K562 (cell line): ENCODE results near the gene CLTRN. TPM values are rescaled to one million over a fixed set of nuclear protein-coding genes. Genes with fewer than 3 reads are reported as not detected.
"Not testable (repeated sequence)": the region's sequence is repeated elsewhere in the genome, so short reads cannot be mapped to it uniquely, and the experiment has no call there.

Source experiments
- ATAC-seq: fragments of 200-7000 bp; cut with Tn5 transposase; 3 replicates; pipeline ENCODE4 v1.9.1; 2020; ENCODE audit warnings: moderate library complexity
- Bru-seq: library from RNA; stranded (reverse); fragments of 400-500 nt; gene quantifications from one replicate; lab custom pipeline; 2021; lab: Mats Ljungman, UMichigan
- BruChase-seq, 2 experiments: library from RNA; stranded (reverse); fragments of 400-500 nt; gene quantifications; one replicate each; lab custom pipeline; 2021; lab: Mats Ljungman, UMichigan
- BruUV-seq: library from RNA; stranded (reverse); fragments of 400-500 nt; replicated peaks from 2 replicates; lab custom pipeline; 2021; lab: Mats Ljungman, UMichigan
- CTCF ChIA-PET: fragments of 300-600 bp; formaldehyde crosslinking; extraction: SDS; loops from one replicate; lab custom pipeline; 2021; ENCODE audit warnings: low intra/inter-chr PET ratio; lab: Yijun Ruan, JAX
- POLR2A ChIA-PET: fragments of 300-600, 350-650 bp; sonication (Branson Sonifier 250); formaldehyde crosslinking; extraction: SDS; loops from one replicate; lab custom pipeline; 2021; ENCODE audit warnings: antibody characterized with exemption, inconsistent platforms; lab: Yijun Ruan, JAX
- DNase-seq, 4 experiments: peaks; one replicate each; pipeline versions ENCODE4 v3.0.0 to v3.0.0-alpha.2; 2011 to 2018; ENCODE audit warnings: low spot score in 3 of 4, mixed read lengths in 3 of 4; ENCODE audit errors: extremely low read depth in 1 of 4
- FAIRE-seq: peaks from 2 replicates; lab custom pipeline; 2011; peaks lifted over from hg19 to GRCh38; lab: Jason Lieb, UNC
- H2AFZ ChIP-seq: 2 replicates; pipeline ENCODE4 v1.6.0; 2011; ENCODE audit warnings: low read depth, low read length, control low read depth, inconsistent platforms
- H3K27ac ChIP-seq: fragments of 200-600 bp; 3 replicates; pipeline ENCODE4 v1.8.0; 2011; ENCODE audit warnings: low read depth, mild to moderate bottlenecking, control low read depth, inconsistent platforms, low read length, moderate library complexity, mixed read lengths; ENCODE audit errors: extremely low read depth
- H3K27me3 ChIP-seq, 2 experiments: fragments of 300-600 bp in 1 of 2; 2 replicates in 1 of 2; 3 replicates in 1 of 2; pipeline versions ENCODE4 v1.6.0 to v1.8.0; 2011; ENCODE audit warnings: inconsistent platforms in 2 of 2, low read length in 2 of 2, mild to moderate bottlenecking in 1 of 2, mixed read lengths in 1 of 2, moderate library complexity in 1 of 2; ENCODE audit not compliant: control insufficient read depth in 2 of 2, insufficient read depth in 2 of 2
- H3K36me3 ChIP-seq: fragments of 300-600 bp; 3 replicates; pipeline ENCODE4 v1.8.0; 2011; ENCODE audit warnings: mild to moderate bottlenecking, low read length, inconsistent platforms; ENCODE audit not compliant: control insufficient read depth, insufficient read depth
- H3K4me1 ChIP-seq, 2 experiments: fragments of 200-600 bp in 1 of 2; replicated peaks in 1 of 2; 2 replicates in 1 of 2; 3 replicates in 1 of 2; pipeline versions ENCODE4 v1.5.1 to v1.8.0; 2011; ENCODE audit warnings: inconsistent platforms in 2 of 2, low read length in 2 of 2, mild to moderate bottlenecking in 1 of 2, mixed read lengths in 1 of 2, moderate library complexity in 1 of 2; ENCODE audit not compliant: control insufficient read depth in 2 of 2, insufficient read depth in 2 of 2
- H3K4me2 ChIP-seq: 2 replicates; pipeline ENCODE4 v1.6.1; 2011; ENCODE audit warnings: low read length, control low read depth, inconsistent platforms, mixed read lengths; ENCODE audit not compliant: insufficient read depth
- H3K4me3 ChIP-seq: fragments of 200-600 bp; sonication (generic), shearing (Covaris generic); 2 replicates; pipeline ENCODE4 v1.5.1; 2016; ENCODE audit warnings: control low read depth, inconsistent platforms
- H3K79me2 ChIP-seq: fragments of 200-600 bp; 3 replicates; pipeline ENCODE4 v1.8.0; 2011; ENCODE audit warnings: low read length, inconsistent platforms; ENCODE audit not compliant: control insufficient read depth, insufficient read depth
- H3K9ac ChIP-seq, 2 experiments: 2 replicates each; pipeline versions ENCODE4 v1.6.0 to v1.6.1; 2011; ENCODE audit warnings: low read depth in 2 of 2, low read length in 2 of 2, control low read depth in 1 of 2, inconsistent platforms in 1 of 2, mild to moderate bottlenecking in 1 of 2, mixed read lengths in 1 of 2; ENCODE audit not compliant: insufficient read depth in 1 of 2
- H3K9me1 ChIP-seq: one replicate; pipeline ENCODE4 v1.6.0; 2011; ENCODE audit warnings: inconsistent platforms, mild to moderate bottlenecking, low read length, moderate library complexity; ENCODE audit not compliant: control insufficient read depth, insufficient read depth
- H3K9me3 ChIP-seq: replicated peaks from 2 replicates; pipeline ENCODE4 v1.5.1; 2011; ENCODE audit warnings: low read depth, low read length, inconsistent platforms; ENCODE audit not compliant: control insufficient read depth, insufficient read depth
- H4K20me1 ChIP-seq: replicated peaks from 2 replicates; pipeline ENCODE4 v1.6.1; 2011; ENCODE audit warnings: low read length, inconsistent platforms, mixed read lengths; ENCODE audit not compliant: control insufficient read depth, insufficient read depth
- GATAD2B ChIP-seq: fragments of 450-650 bp; IDR thresholded peaks from 2 replicates; pipeline ENCODE4 v1.6.1; 2017; ENCODE audit warnings: mild to moderate bottlenecking, borderline replicate concordance
- NFE2 ChIP-seq: IDR thresholded peaks from 2 replicates; pipeline ENCODE4 v1.6.1; 2014; ENCODE audit warnings: antibody characterized with exemption, low read depth
- RCOR1 ChIP-seq, 2 experiments: IDR thresholded peaks; 2 replicates each; pipeline ENCODE4 v1.6.1; 2012; ENCODE audit warnings: low read depth in 2 of 2, low read length in 2 of 2, borderline replicate concordance in 1 of 2, improper control_type of control experiment in 1 of 2
- TCF3 ChIP-seq: sonication (generic); formaldehyde crosslinking; IDR thresholded peaks from 2 replicates; pipeline ENCODE4 v1.4.0; 2020; ENCODE audit warnings: mild to moderate bottlenecking, missing genetic modification reagents
- THAP7 ChIP-seq: fragments of 250-450 bp; sonication (Bioruptor Pico); IDR thresholded peaks from 2 replicates; pipeline ENCODE4 v1.5.0; 2021
- ZNF165 ChIP-seq: fragments of 250-450 bp; sonication (Bioruptor Pico); IDR thresholded peaks from 2 replicates; pipeline ENCODE4 v1.4.0; 2020; ENCODE audit warnings: borderline replicate concordance
- WGBS: fragments of 100-300 bp; shearing (Covaris generic); methylation state at CpG from one replicate; pipeline ENCODE4 v1.1.6; 2016; ENCODE audit warnings: low coverage, mixed read lengths; ENCODE audit not compliant: insufficient coverage; ENCODE audit errors: missing lambda C conversion rate; 5-methylcytosine and 5-hydroxymethylcytosine counted together
- in situ Hi-C: fragments of 300-500 bp; cut with MboI; formaldehyde crosslinking; loops from 4 replicates; pipeline ENCODE4 v1.15.0; 2018; ENCODE audit warnings: inconsistent platforms, mixed read lengths
- intact Hi-C: fragments of 100-400 bp; cut with micrococcal nuclease; formaldehyde crosslinking; loops from 2 replicates; pipeline ENCODE4 v1.14.2; 2022
- long read RNA-seq, 3 experiments: library from polyadenylated mRNA in 2 of 3; library from RNA in 1 of 3; unstranded in 2 of 3; stranded (forward) in 1 of 3; transcript quantifications; one replicate each; pipeline ENCODE4 v2.0.0, GENCODE V29; 2019 to 2022
- polyA minus RNA-seq, 3 experiments: library from RNA; depleted of rRNA, polyadenylated mRNA; stranded (reverse); fragments of >200 nt; gene quantifications; 2 replicates each; pipeline ENCODE4 v1.2.3, GENCODE V29; 2011
- polyA plus RNA-seq, 8 experiments: library from polyadenylated mRNA; depleted of rRNA in 4 of 8; stranded (reverse) in 5 of 8; unstranded in 3 of 8; fragments of >200 nt; fragmentation: Nextera tagmentation in 2 of 8; fragmentation: Illumina TruSeq in 1 of 8; extraction: Ambion mirVana in 2 of 8; extraction: Trizol in 1 of 8; gene quantifications; 2 replicates each; pipeline versions ENCODE4 v1.2.1 to v1.2.3, GENCODE V29; 2011 to 2014; ENCODE audit warnings: inconsistent platforms in 1 of 8, missing spikeins in 1 of 8
- total RNA-seq, 7 experiments: library from RNA; depleted of rRNA in 6 of 7; stranded (reverse); fragments of >200 nt in 6 of 7; fragmentation: Illumina TruSeq in 2 of 7; extraction: Trizol in 2 of 7; gene quantifications; 2 replicates each; pipeline versions ENCODE4 v1.2.1 to v1.2.3, GENCODE V29; 2011 to 2021; ENCODE audit warnings: low replicate concordance in 1 of 7

Gene CLTRN
- 0.26 TPM in 1 of 2 replicates, not detected in the other for total RNA-seq (2011; cell fraction: chromatin; rRNA removed; ENCODE audit: low replicate concordance)
- total RNA-seq (2011; cell fraction: nucleolus; rRNA removed), result 0.33 TPM in 1 of 2 replicates, not detected in the other
- 0.29 and 0.53 TPM in 2 replicates for total RNA-seq (2011; cell fraction: nucleoplasm; rRNA removed)
- total RNA-seq (2014; rRNA removed), result not detected in 2 replicates
- total RNA-seq (2014; rRNA removed; fragmentation: Illumina TruSeq; extraction: Trizol), result 0.15 TPM in 1 of 2 replicates, not detected in the other
- 0.11 TPM in 1 of 2 replicates, not detected in the other for total RNA-seq (2015; rRNA removed; fragmentation: Illumina TruSeq; extraction: Trizol)
- total RNA-seq (2021), result 0.18 and 0.25 TPM in 2 replicates
- polyA plus RNA-seq (2011; rRNA removed), result 0.36 and 0.43 TPM in 2 replicates
- polyA plus RNA-seq (2011; cell fraction: cytosol; rRNA removed), result 0.13 TPM in 1 of 2 replicates, not detected in the other
- polyA plus RNA-seq (2011; cell fraction: nucleus; rRNA removed), result 0.07 and 0.14 TPM in 2 replicates
- polyA plus RNA-seq (2012), result 0.18 and 0.50 TPM in 2 replicates
- polyA plus RNA-seq (2014; fragmentation: Illumina TruSeq; extraction: Trizol), result 0.16 TPM in 1 of 2 replicates, not detected in the other
- under 1 TPM; 0.28 to 0.34 TPM for polyA plus RNA-seq (2014; fragmentation: Nextera tagmentation; extraction: Ambion mirVana)
- 0.28 TPM in 1 of 2 replicates, not detected in the other for polyA plus RNA-seq (2014; rRNA removed)
- polyA minus RNA-seq (2011; rRNA and poly(A)+ RNA removed), result 0.45 TPM in 1 of 2 replicates, not detected in the other
- not detected in 2 replicates for polyA minus RNA-seq (2011; cell fraction: cytosol; rRNA and poly(A)+ RNA removed)
- 0.22 TPM in 1 of 2 replicates, not detected in the other for polyA minus RNA-seq (2011; cell fraction: nucleus; rRNA and poly(A)+ RNA removed)
- percentile 28 among the genes with signal in this experiment for Bru-seq, nascent RNA
- percentile 37 among the genes with signal in this experiment for BruChase-seq, experiment 1, labeled RNA remaining after a 2-hour chase
- BruChase-seq, experiment 2, labeled RNA remaining after a 6-hour chase, result percentile 32 among the genes with signal in this experiment
- long read RNA-seq, experiment 1, result 0 reads
- long read RNA-seq, experiment 2, result 0 reads
- long read RNA-seq, experiment 3, result 0 reads

GRCh38 chrX:15664487-15665444 lies at the start of gene CLTRN:
CLTRN (minus strand) TSS chrX:15664805; CDS start chrX:15664775, 30 bp downstream.
- no peak for ATAC-seq
- Histone ChIP-seq H3K4me1 (no peaks in the 10 kb centered on the region), H3K4me2 (no peak within 1 kb of the TSS; the same call in 1 of the 2 replicates), H3K9ac (no peak within 1 kb of the TSS), H3K4me3 (no peak within 1 kb of the TSS), H3K9me1 (no peaks in the 10 kb centered on the region), H3K36me3 (no peaks in the 10 kb centered on the region)
- CTCF ChIA-PET, result no interaction called here
- WGBS, result 2% methylated on average over 14 of the region's 14 CpGs
- BruUV-seq, result no TSS peak
- TF ChIP-seq RCOR1 (IDR thresholded peaks at IDR 0.05; ENCODE audit: borderline replicate concordance in 1 of 2, low read depth in 2 of 2, low read length in 2 of 2) (no peak), NFE2 (no peak), TCF3 (CRISPR knock-in tag) (no peak), THAP7 (CRISPR knock-in tag) (no peak), ZNF165 (CRISPR knock-in tag) (no peak), GATAD2B (no peak)
- TF ChIP-seq, all 486 proteins: peak for 0
- in situ Hi-C loops, result loop anchor here (10.0 kb wide), 1 partner anchor 190 kb away; no protein-coding TSS in a partner anchor
- Histone ChIP-seq H3K79me2 (no peaks in the 10 kb centered on the region), H3K27ac (no peak within 1 kb of the TSS), H2AFZ (no peak within 1 kb of the TSS), H3K27me3 (no peaks in the 10 kb centered on the region; a peak in 2 of 5 replicates), H4K20me1 (no peaks in the 10 kb centered on the region), H3K9me3 (no peaks in the 10 kb centered on the region)
- intact Hi-C loops, result no loop called here
- DNase-seq (no peak), FAIRE-seq (no peak)
- POLR2A ChIA-PET, result interaction anchor here (0.5 kb wide), 1 partner anchor 10 kb away, joined by 4 read pairs; no protein-coding TSS in a partner anchor

- H4K20me1 ChIP-seq, H3K27me3 ChIP-seq, H3K79me2 ChIP-seq, H3K27ac ChIP-seq, FAIRE-seq, intact Hi-C loops, H2AFZ ChIP-seq, H3K9ac ChIP-seq, H3K9me3 ChIP-seq, POLR2A ChIA-PET, DNase-seq, ATAC-seq, CTCF ChIA-PET, H3K4me1 ChIP-seq, H3K4me3 ChIP-seq, in situ Hi-C loops, H3K4me2 ChIP-seq, BruUV-seq, H3K9me1 ChIP-seq: not testable (repeated sequence)
- 90% methylated on average over 5 of the region's 8 CpGs for WGBS
- peaks cover 18% of the 10 kb centered on the region; the same call in 1 of the 3 replicates for H3K36me3 ChIP-seq
Observed at GRCh38 chrX:15704273-15704672, 39.7 kb upstream of the CLTRN start.
